Central memory CD4-positive, alpha-beta T cell (primary cell): ENCODE measurements around the gene ZDHHC1.

ENCODE experiments used
- DNase-seq: peaks from one replicate; pipeline ENCODE4 v3.0.0; 2022

ZDHHC1 gene

GRCh38 chr16:67407176-67407787, 9.0 kb downstream of the ZDHHC1 start:
- no peak for DNase-seq

GRCh38 chr16:67406111-67406971, 9.9 kb downstream of the ZDHHC1 start:
- DNase-seq: no peak

- DNase-seq: no peak
These were observed 10.9 kb downstream of the ZDHHC1 start for GRCh38 chr16:67405336-67405735.

- no peak for DNase-seq
These were observed 11.5 kb downstream of the ZDHHC1 start for GRCh38 chr16:67404740-67405226.

GRCh38 chr16:67403976-67404555, 12.2 kb downstream of the ZDHHC1 start:
- DNase-seq: no peak

- DNase-seq: no peak
These were observed 15.4 kb downstream of the ZDHHC1 start for GRCh38 chr16:67400901-67401300.

- DNase-seq: no peak
These were observed 16.2 kb downstream of the ZDHHC1 start for GRCh38 chr16:67399749-67400704.

GRCh38 chr16:67399218-67399733, 17.0 kb downstream of the ZDHHC1 start:
- peak; percentile 14 for DNase-seq

GRCh38 chr16:67398546-67399217, 17.6 kb downstream of the ZDHHC1 start:
- DNase-seq: no peak

- DNase-seq: no peak
These were observed 18.3 kb downstream of the ZDHHC1 start for GRCh38 chr16:67397812-67398545.

- DNase-seq: no peak
These were observed 19.1 kb downstream of the ZDHHC1 start for GRCh38 chr16:67397036-67397801.

GRCh38 chr16:67396159-67397035, 19.9 kb downstream of the ZDHHC1 start:
- DNase-seq: no peak

- no peak for DNase-seq
These were observed 20.7 kb downstream of the ZDHHC1 start for GRCh38 chr16:67395458-67396158.

GRCh38 chr16:67395105-67395457, 21.2 kb downstream of the ZDHHC1 start:
- DNase-seq: no peak

GRCh38 chr16:67394155-67395104, 21.8 kb downstream of the ZDHHC1 start:
- no peak for DNase-seq

GRCh38 chr16:67393788-67394154, 22.5 kb downstream of the ZDHHC1 start:
- no peak for DNase-seq

- DNase-seq: peak; percentile 17
These were observed 23.0 kb downstream of the ZDHHC1 start, which contains the start of gene TPPP3 for GRCh38 chr16:67393111-67393787. Gene TPPP3, minus strand, starts transcription at chr16:67393498. Its CDS starts 2,387 bp downstream, at chr16:67391111.
